NCI-H1048 (cell line): ENCODE data around the gene CNTNAP3B.
"Not testable (repeated sequence)": the region's sequence is repeated elsewhere in the genome, so short reads cannot be mapped to it uniquely, and the experiment has no call there.

Experiments
- DNase-seq: peaks from one replicate; lab custom pipeline; 2025; lab: John Stamatoyannopoulos, UW

The CNTNAP3B gene

DNA sequence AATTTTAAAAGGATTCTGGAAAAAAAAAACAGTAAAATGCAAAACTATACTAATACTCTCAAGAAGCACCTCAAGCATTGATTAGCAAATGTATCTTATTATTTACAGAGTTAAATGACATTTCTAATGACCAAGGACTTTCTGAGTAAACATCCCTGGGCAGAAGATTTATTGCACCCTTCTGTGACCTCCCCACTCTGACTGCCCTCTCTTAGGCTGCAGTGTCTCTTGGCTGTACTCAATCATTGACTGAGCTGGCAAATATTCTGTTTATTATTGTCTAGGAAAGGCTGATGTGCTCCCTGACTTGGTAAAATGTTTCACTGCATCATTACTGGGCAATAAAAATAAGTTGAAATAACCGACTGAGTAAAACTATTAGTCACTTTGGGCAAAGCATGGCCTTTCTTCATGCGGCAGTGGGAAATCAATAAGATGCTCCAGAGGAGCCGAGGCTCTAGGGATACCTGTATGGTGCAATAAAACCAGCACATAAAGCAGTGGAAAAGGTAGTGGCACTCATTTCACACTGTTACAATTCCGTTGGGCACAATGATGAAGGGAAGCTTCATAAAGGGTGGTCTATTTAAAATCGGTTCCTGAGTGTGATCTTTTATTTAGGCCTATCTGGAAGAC lies 151.1 kb downstream of the CNTNAP3B start:
- DNase-seq, result not testable (repeated sequence)

DNA sequence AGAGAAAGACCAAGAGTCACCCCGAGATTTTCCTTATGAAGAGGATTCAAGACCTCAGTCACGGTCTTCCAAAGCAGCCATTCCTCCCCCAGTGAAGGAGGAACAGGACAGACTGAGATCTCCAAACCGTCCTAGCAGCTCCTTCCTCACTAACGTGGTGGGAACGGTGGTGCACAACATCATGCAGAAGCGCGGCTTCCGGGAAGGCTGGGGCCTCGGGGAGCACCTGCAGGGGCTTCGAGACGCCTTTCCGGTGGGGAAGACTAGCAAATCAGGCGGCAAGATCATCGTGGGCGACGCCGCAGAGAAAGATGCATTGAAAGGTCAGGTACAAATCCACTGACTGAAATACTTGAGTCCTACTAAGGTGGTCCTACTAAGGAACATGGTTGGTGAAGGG lies 154.3 kb downstream of the CNTNAP3B start:
- not testable (repeated sequence) for DNase-seq

- not testable (repeated sequence) for DNase-seq
Observed at GRCh38 chr9:41953007-41953406, 176.2 kb downstream of the CNTNAP3B start.

DNA sequence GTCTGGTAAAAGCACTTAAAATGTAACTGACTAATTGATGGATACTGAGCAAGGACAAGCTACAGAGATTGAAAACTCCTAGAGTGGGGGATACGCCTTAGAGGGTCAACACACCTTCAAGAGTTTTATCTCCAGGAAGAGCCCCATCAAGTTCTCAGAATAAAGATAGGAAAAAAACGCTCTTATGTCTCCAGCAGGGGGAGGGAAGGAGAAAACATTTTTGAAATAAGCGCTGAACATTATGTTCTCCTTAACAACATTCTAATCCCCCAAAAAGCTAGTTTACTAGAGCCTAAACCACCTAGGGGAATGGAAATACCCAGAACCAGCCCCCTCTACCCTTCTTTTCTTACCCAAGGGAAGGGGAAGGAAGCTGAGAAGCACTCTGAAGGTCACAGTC lies 187.5 kb downstream of the CNTNAP3B start:
- not testable (repeated sequence) for DNase-seq

DNA sequence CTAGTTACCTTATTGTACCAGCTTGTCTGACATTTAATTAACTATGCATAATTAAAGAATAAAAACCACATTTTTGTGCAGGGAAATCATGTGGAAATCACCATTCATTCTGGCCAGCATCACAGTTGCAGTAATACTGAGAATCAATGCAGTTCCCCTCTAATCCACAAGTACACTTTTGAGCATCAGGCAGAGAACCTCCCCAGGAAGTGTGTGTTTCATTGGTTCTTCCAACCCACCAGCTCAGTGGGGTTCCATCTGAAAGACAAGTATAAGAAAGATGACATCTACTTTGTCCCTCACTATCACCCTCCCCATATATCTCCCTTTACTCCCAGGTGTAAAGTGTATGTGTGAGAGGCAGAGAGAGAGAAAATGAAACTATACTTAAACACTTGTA lies 191.1 kb downstream of the CNTNAP3B start:
- DNase-seq, result not testable (repeated sequence)

DNA sequence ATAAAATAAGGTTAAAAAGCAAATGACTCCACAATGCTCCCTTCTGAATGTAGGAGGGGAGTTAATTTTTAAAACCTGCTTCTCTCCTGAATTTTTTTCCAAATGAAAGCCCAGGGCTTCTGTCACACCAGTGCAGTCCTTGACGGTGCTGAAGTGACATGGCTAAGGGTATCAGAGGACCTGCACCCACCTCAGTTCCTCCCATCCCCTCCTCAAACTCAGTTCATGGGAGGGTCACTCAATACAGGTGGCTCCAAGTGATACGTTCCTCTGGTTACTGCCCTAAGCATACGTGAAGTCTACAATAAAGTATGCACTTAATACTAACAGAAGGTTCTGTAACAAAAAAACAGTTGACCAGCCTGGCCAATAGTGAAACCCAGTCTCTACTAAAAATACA lies 193.5 kb downstream of the CNTNAP3B start:
- not testable (repeated sequence) for DNase-seq

DNA sequence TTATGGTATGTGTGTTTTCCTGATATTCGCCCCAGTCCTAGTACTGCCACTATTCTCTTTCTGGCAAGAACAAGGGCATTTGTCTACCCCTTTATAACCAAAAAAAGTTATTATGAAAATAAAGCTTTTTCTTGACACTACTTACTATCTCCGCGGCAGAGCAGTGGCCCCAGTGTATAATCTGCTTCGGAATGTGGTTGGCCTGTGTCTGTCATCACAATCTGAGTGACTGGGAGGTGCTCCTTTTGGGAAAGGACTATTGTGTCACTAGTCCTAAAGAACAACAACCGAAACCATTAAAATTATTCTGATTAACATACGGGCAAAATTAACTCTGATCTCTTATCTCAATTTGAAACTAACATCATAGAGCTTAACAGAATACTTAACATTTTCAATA lies 200.1 kb downstream of the CNTNAP3B start:
- not testable (repeated sequence) for DNase-seq

GRCh38 chr9:41917374-41917773 lies 211.9 kb downstream of the CNTNAP3B start:
- DNase-seq, result not testable (repeated sequence)

- not testable (repeated sequence) for DNase-seq
Observed at GRCh38 chr9:41905488-41905887, 223.7 kb downstream of the CNTNAP3B start.

- DNase-seq, result not testable (repeated sequence)
Observed at GRCh38 chr9:41902762-41903161, 226.5 kb downstream of the CNTNAP3B start.

GRCh38 chr9:41898720-41899343 lies 230.4 kb downstream of the CNTNAP3B start:
- not testable (repeated sequence) for DNase-seq

- not testable (repeated sequence) for DNase-seq
Observed at GRCh38 chr9:41874557-41874956, 254.7 kb downstream of the CNTNAP3B start.

- DNase-seq, result not testable (repeated sequence)
Observed at GRCh38 chr9:41855422-41855821, 273.8 kb downstream of the CNTNAP3B start.

- not testable (repeated sequence) for DNase-seq
Observed at GRCh38 chr9:41851848-41852740, 277.1 kb downstream of the CNTNAP3B start.

- not testable (repeated sequence) for DNase-seq
Observed at GRCh38 chr9:41847829-41848228, 281.4 kb downstream of the CNTNAP3B start.
